Measurements from ENCODE around the gene GPX6.

- TF ChIP-seq POLR2A (IDR thresholded peaks at IDR 0.05; ENCODE audit: low read depth, low read length): no peak
- no peak for TF ChIP-seq POLR2AphosphoS5 (IDR thresholded peaks at IDR 0.05; ENCODE audit: low read depth, low read length)
- no peak for TF ChIP-seq TAF1 (IDR thresholded peaks at IDR 0.05; ENCODE audit: low read depth, low read length)
- no peak for TF ChIP-seq SPI1 (IDR thresholded peaks at IDR 0.05; ENCODE audit: low read depth, low read length)
Observed at GRCh38 chr6:28522594-28523240, 7.1 kb upstream of the GPX6 start.

Data from GM12891 (cell line).